ENCODE measurements around the gene MICAL3.

MICAL3 gene

GRCh38 chr22:17922925-17923903, 101.1 kb downstream of the MICAL3 start:
- Histone ChIP-seq H3K4me2 (ENCODE audit: low read length) (no peak overlapping the region), H3K9me3 (ENCODE audit: insufficient read depth, low read length) (no peaks in the 10 kb centered on the region), H3K4me1 (ENCODE audit: low read length) (no peaks in the 10 kb centered on the region), H3K9ac (ENCODE audit: low read length) (no peak overlapping the region), H4K20me1 (ENCODE audit: insufficient read depth, low read length) (peaks cover 100% of the 10 kb centered on the region), H3K4me3 (ENCODE audit: low read length) (no peak overlapping the region), H3K27me3 (ENCODE audit: low read depth, low read length) (no peaks in the 10 kb centered on the region), H3K36me3 (replicated peaks; ENCODE audit: low read depth, low read length) (no peaks in the 10 kb centered on the region), H2AFZ (ENCODE audit: low read depth, low read length) (no peak overlapping the region), H3K79me2 (ENCODE audit: low read length) (peaks cover 100% of the 10 kb centered on the region), H3K27ac (ENCODE audit: low read length) (no peak overlapping the region)
- TF ChIP-seq, protein P1, sequence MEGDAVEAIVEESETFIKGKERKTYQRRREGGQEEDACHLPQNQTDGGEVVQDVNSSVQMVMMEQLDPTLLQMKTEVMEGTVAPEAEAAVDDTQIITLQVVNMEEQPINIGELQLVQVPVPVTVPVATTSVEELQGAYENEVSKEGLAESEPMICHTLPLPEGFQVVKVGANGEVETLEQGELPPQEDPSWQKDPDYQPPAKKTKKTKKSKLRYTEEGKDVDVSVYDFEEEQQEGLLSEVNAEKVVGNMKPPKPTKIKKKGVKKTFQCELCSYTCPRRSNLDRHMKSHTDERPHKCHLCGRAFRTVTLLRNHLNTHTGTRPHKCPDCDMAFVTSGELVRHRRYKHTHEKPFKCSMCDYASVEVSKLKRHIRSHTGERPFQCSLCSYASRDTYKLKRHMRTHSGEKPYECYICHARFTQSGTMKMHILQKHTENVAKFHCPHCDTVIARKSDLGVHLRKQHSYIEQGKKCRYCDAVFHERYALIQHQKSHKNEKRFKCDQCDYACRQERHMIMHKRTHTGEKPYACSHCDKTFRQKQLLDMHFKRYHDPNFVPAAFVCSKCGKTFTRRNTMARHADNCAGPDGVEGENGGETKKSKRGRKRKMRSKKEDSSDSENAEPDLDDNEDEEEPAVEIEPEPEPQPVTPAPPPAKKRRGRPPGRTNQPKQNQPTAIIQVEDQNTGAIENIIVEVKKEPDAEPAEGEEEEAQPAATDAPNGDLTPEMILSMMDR (IDR thresholded peaks at IDR 0.05; ENCODE audit: low read depth, low read length), result no peak
- no peak for TF ChIP-seq EZH2phosphoT487 (IDR thresholded peaks at IDR 0.05; ENCODE audit: low read depth)

- Histone ChIP-seq H3K4me2 (ENCODE audit: low read length) (no peak overlapping the region), H4K20me1 (ENCODE audit: insufficient read depth, low read length) (peaks cover 100% of the 10 kb centered on the region), H3K4me3 (ENCODE audit: low read length) (no peak overlapping the region), H3K36me3 (replicated peaks; ENCODE audit: low read depth, low read length) (no peaks in the 10 kb centered on the region), H3K4me1 (ENCODE audit: low read length) (no peaks in the 10 kb centered on the region), H3K27me3 (ENCODE audit: low read depth, low read length) (no peaks in the 10 kb centered on the region), H3K9me3 (ENCODE audit: insufficient read depth, low read length) (no peaks in the 10 kb centered on the region), H2AFZ (ENCODE audit: low read depth, low read length) (no peak overlapping the region), H3K79me2 (ENCODE audit: low read length) (peaks cover 100% of the 10 kb centered on the region), H3K27ac (ENCODE audit: low read length) (no peak overlapping the region), H3K9ac (ENCODE audit: low read length) (no peak overlapping the region)
- TF ChIP-seq EZH2phosphoT487 (IDR thresholded peaks at IDR 0.05; ENCODE audit: low read depth), result no peak
- TF ChIP-seq, protein P1 (IDR thresholded peaks at IDR 0.05; ENCODE audit: low read depth, low read length), result no peak
Observed at GRCh38 chr22:17921871-17922821, 102.2 kb downstream of the MICAL3 start.

GRCh38 chr22:17920992-17921650, 103.2 kb downstream of the MICAL3 start:
- no peaks in the 10 kb centered on the region for H3K36me3 ChIP-seq (replicated peaks; ENCODE audit: low read depth, low read length)
- H3K27ac ChIP-seq (ENCODE audit: low read length), result no peak overlapping the region
- H3K9me3 ChIP-seq (ENCODE audit: insufficient read depth, low read length), result no peaks in the 10 kb centered on the region
- no peak overlapping the region for H2AFZ ChIP-seq (ENCODE audit: low read depth, low read length)
- H3K4me2 ChIP-seq (ENCODE audit: low read length), result no peak overlapping the region
- H4K20me1 ChIP-seq (ENCODE audit: insufficient read depth, low read length), result peaks cover 100% of the 10 kb centered on the region
- H3K4me3 ChIP-seq (ENCODE audit: low read length), result no peak overlapping the region
- TF ChIP-seq, protein P1 (IDR thresholded peaks at IDR 0.05; ENCODE audit: low read depth, low read length), result no peak
- TF ChIP-seq EZH2phosphoT487 (IDR thresholded peaks at IDR 0.05; ENCODE audit: low read depth), result no peak
- peaks cover 100% of the 10 kb centered on the region for H3K79me2 ChIP-seq (ENCODE audit: low read length)
- H3K9ac ChIP-seq (ENCODE audit: low read length), result no peak overlapping the region
- H3K4me1 ChIP-seq (ENCODE audit: low read length), result no peaks in the 10 kb centered on the region
- no peaks in the 10 kb centered on the region for H3K27me3 ChIP-seq (ENCODE audit: low read depth, low read length)

Data from OCI-LY3 (cell line).